CD4-positive, alpha-beta T cell treated with Interleukin-12 subunit alpha and Interleukin-12 subunit beta, for 1 hour (primary cell): ENCODE results near the gene MYO1D.
"Not testable (repeated sequence)": the region's sequence is repeated elsewhere in the genome, so short reads cannot be mapped to it uniquely, and the experiment has no call there.

Experiments
- DNase-seq: peaks from one replicate; pipeline ENCODE4 v3.0.0-alpha.2; 2020

Gene MYO1D

DNA sequence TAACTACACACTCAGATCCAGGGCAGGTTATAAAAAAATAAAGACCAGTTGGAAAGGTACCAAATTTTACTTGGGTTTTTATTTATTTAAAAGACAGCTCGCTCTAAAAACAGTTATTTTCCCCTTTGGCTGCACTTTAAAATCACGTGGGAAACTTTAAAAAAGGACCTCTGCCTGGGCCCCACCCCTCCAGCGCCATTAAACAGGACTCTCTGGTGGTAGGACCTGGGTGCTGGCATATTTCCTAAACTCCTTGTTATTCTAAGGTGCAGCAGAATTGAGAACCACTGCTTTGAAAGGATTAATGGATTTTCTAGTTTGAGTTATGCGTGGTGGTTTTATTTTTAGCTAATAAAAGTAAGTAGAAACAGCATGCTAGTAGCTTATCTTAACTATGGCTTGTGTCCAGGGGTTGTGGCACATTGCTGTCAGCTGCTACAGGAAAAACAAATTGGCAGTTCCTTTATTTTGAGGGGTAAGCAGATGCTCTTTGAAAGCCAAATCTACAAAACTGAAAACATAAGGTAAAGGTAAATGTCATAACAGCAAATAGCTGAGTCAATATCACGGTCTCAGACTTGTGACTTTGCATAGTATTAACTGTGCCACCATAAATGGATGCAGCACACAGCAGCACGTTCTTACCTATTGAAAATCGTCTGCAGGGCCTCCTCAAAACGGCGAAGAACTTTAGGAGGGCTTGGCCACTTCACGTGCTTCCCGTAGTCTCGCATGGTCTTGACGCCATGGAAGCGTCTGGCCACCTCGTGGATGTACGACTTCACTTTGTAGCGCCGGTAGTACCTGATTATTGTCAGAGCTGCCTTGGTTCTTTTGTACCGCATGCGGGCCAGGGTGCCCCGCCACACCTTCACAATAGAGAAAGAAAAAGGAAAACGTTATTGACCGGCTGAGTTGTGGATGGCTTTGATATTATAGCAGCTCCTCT is 218.2 kb downstream of the MYO1D start:
- DNase-seq: no peak

- DNase-seq: no peak
Observed at GRCh38 chr17:32656886-32657285, 220.0 kb downstream of the MYO1D start.

DNA sequence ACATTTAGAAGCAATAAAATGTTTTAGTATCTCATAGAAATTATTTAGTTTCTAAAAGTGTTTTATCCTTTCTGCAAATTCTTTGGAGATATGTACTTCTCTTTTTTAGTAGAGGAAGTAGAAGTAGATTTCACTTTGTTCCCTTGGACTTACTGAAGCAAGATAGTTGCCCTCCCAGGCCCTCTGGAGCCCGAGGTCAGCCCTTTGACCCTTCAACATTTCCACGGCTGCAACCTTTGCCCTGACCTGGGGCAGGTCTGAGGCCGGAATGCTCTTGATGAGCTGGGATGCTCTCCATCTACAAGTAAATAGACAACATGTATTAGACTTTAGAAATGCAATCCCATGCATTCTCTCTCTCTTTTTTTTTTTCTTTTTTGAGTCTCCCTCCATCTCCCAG is 222.6 kb downstream of the MYO1D start:
- no peak for DNase-seq

DNA sequence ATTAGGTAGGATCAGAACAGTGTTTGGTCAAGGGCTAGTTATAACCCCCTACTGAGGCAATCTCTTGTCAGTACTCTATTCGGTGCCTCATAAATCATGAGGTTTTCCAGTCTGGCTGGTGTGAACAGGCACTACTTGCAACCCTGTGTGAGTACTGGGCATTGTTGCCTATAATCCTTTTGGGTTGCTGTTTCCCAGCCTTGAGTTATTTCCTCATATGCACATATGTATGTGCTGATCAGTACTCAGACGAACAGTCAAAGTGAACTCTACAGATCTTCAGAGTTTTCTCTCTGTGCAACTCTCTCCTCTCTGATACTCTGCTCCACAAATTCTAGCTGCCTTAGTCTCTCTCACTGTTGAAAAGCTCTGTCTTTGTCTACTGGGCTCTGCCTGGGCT is 225.8 kb downstream of the MYO1D start:
- DNase-seq: no peak

DNA sequence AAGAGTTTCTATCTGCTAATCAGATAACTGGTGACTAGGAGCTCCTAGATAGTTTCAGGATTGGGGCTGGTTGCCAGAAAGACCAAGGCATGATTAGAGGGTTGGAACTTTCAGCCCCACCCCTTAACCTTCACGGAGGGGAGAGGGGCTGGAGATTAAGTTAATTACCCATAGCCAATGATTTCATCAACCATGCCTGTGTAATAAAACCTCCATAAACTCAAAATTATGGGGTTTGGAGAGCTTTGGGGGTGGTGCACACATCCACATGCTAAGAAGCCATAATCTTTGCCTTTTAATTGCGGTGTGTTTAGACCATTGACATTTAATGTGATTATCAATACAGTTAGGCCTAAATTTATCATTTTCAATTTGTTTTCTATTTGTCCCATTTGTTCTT is 228.5 kb downstream of the MYO1D start:
- no peak for DNase-seq

GRCh38 chr17:32646941-32647340 is 230.0 kb downstream of the MYO1D start:
- no peak for DNase-seq

GRCh38 chr17:32641514-32641913 is 235.4 kb downstream of the MYO1D start:
- not testable (repeated sequence) for DNase-seq

- DNase-seq: no peak
Observed at GRCh38 chr17:32636598-32637218, 240.2 kb downstream of the MYO1D start.

DNA sequence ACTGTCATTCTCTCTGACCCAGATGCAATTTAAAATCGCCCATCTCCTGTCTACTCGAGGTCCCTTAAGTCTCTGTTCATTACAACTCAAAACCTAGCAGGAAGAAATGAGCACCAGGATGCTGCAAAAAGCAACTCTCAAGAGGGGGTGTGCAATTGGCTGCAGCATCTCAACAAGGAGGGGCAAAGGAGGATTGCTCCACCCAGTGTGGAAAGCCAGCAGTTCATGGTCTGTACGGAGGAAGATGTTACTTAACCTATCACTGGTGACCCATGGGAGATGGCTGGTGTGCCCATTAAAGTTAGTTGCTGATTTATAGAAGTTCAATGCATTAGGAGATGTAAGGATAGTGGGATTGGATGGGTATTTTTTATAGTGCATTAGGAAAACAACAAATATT is 242.8 kb downstream of the MYO1D start:
- no peak for DNase-seq

DNA sequence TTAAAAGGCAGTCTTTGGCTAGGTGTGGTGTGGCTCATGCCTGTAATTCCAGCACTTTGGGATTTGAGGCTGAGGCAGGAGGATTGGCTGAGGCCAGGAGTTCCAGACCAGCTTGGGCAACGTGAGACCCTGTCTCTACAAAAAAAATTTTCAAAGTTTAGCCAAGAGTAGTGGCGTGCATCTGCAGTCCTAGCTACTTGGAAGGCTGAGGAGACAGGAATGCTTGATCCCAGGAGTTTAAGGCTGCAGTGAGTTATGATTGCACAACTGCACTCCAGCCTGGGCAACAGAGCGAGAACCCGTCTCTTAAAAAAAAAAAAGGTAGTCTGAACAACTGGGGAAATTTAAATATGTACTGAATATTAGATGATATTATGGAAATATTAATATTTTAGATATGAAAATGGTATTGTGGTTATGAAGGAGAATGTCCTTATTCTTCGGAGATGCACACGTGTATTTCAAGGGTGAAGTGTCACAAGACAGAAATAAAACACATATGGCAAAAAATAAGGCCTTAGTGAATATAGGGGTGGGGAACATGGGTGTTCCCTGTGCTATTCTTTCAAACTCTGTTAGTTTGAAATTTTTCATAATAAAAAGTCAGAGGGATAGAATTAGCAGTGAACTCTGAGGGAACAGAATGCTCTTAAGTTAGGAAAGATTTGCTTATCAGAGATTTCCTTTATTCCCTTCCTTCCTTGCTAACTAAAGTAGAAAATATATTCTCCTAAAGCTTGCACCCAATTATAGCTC is 245.4 kb downstream of the MYO1D start:
- DNase-seq: no peak

- no peak for DNase-seq
Observed at GRCh38 chr17:32629563-32630190, 247.2 kb downstream of the MYO1D start.

- DNase-seq: no peak
Observed at GRCh38 chr17:32628271-32629044, 248.5 kb downstream of the MYO1D start.

DNA sequence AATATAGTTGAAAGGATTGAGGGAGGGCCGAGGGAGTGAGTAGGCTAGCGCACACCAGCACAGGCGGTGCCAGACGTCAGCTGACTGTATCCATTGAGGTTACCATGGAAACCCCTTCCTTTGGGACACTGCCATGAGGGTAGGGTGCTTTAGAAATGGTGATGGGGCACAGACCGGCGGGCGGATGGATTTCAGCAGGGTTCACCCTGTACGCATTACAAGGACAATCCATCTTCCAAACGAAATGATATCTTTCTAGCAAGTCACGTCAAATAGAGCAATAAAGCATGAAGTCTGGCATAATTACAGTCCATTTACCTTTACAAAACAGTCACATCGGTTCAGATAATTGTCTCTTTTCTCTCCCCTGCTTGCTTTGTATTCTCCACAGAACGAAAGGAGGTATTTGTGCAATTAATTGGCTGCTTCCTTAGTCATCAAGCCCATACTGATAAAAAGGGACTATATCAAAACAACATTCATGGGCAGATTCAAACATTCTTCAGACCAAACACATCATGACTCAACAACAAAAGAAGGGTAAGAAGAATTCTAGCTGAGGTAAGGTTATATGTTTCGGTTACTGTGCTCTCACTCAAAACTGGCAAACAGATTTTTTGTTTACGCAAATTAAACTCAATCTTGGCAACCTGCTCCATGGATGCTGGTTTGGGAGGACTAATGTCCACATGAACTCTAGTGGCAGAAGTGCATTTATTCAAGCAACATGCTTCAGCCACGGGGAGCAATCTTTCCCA is 249.5 kb downstream of the MYO1D start:
- no peak for DNase-seq

DNA sequence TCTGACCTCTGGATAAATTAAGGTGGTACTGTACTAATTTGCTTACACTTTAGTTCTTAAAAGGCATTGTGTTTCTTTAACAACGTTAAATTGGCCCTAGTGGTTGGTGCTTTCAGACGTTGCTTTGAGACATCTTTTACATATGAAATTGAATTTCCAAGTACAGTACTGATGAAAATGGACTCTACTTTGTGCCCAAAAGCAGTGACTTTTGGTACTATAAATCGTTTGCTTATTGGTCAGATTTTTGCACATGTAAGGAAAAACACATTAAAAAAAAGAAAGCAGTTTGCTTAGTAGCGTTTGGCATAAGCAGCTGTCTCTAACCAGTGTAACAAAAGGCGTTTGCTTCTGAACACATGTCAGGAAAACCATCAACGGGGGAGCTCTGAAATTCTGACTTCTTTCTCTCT is 250.5 kb downstream of the MYO1D start:
- DNase-seq: no peak

DNA sequence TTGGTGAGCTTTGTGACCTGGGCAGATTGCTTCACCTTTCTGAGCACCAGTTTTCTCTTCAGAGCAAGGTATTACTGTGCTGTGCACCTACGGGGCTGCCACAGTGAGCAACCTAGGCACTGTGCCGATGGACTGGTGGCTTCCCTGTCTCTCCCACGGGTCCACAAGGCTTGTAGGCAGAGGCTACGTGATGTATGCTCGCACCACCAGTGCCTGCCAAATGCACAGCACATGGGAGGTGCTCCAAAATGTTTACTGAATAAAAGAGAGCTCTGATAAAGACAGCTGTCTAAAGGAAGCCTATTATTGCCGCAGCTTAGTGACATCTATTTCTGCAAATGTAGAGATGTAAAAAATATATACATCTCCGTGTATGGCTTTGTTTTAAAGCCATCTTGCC is 251.0 kb downstream of the MYO1D start:
- no peak for DNase-seq

- no peak for DNase-seq
Observed at GRCh38 chr17:32623196-32623595, 253.7 kb downstream of the MYO1D start.

GRCh38 chr17:32622540-32622939 is 254.4 kb downstream of the MYO1D start:
- DNase-seq: no peak

GRCh38 chr17:32621612-32622312 is 255.2 kb downstream of the MYO1D start:
- no peak for DNase-seq

- DNase-seq: no peak
Observed at GRCh38 chr17:32615326-32615725, 261.6 kb downstream of the MYO1D start.

DNA sequence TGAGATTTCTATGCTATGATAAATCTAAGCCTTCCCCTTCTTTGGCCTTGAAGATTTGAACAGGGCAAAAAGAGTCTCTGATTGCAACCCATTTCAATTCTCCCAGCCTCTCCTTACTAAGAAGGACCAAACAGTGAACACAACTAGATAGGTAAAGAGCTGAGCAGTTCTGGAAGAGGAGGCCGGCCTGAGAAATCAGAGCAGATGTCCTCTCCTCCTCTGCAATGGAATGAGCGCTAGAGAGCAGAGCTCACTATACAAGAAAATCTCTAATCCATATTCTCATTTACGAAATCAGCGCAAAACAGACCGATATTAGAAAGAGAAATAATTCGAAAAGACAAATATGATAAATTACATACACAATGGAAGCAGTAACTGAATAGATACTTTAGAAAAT is 266.0 kb downstream of the MYO1D start:
- no peak for DNase-seq
